OCI-LY1 (cell line): ENCODE measurements around the gene IGSF8.

Experiments
- H2AFZ ChIP-seq: fragments of 200-600 bp; sonication (generic), shearing (Covaris generic); 2 replicates; pipeline ENCODE4 v1.6.0; 2014; ENCODE audit warnings: antibody characterized with exemption, mild to moderate bottlenecking, low read length
- H3F3A ChIP-seq: fragments of 200-600 bp; sonication (generic), shearing (Covaris generic); 2 replicates; pipeline ENCODE4 v1.6.0; 2014; ENCODE audit warnings: mild to moderate bottlenecking, antibody characterized with exemption, low read length, moderate library complexity; ENCODE audit not compliant: insufficient read depth
- H3K27ac ChIP-seq: fragments of 200-600 bp; sonication (generic); 2 replicates; pipeline ENCODE4 v1.5.1; 2014; ENCODE audit warnings: low read length, mixed run types, mild to moderate bottlenecking, low read depth; ENCODE audit not compliant: poor library complexity, severe bottlenecking
- H3K27me3 ChIP-seq: fragments of 200-600 bp; sonication (generic); 2 replicates; pipeline ENCODE4 v1.6.0; 2014; ENCODE audit warnings: antibody characterized with exemption, mild to moderate bottlenecking, low read length, moderate library complexity; ENCODE audit not compliant: insufficient read depth
- H3K36me3 ChIP-seq: fragments of 200-600 bp; sonication (generic); 2 replicates; pipeline ENCODE4 v1.6.1; 2014; ENCODE audit warnings: mild to moderate bottlenecking, antibody characterized with exemption, low read length, moderate library complexity, mixed read lengths; ENCODE audit not compliant: insufficient read depth
- H3K4me1 ChIP-seq: fragments of 200-600 bp; sonication (generic); 2 replicates; pipeline ENCODE4 v1.5.1; 2014; ENCODE audit warnings: mild to moderate bottlenecking, low read length, moderate library complexity; ENCODE audit not compliant: insufficient read depth, severe bottlenecking
- H3K4me2 ChIP-seq: fragments of 200-600 bp; sonication (generic), shearing (Covaris generic); 2 replicates; pipeline ENCODE4 v1.6.1; 2014; ENCODE audit warnings: low read length
- H3K4me3 ChIP-seq: fragments of 200-600 bp; sonication (generic); 2 replicates; pipeline ENCODE4 v1.5.1; 2014; ENCODE audit warnings: low read length, low read depth, mild to moderate bottlenecking, mixed read lengths; ENCODE audit not compliant: poor library complexity, severe bottlenecking
- H3K79me2 ChIP-seq: fragments of 200-600 bp; shearing (Covaris generic); 2 replicates; pipeline ENCODE4 v1.6.1; 2016; ENCODE audit warnings: mixed run types, low read length, mixed read lengths; ENCODE audit not compliant: insufficient read depth
- H3K9ac ChIP-seq: fragments of 200-600 bp; sonication (generic), shearing (Covaris generic); 2 replicates; pipeline ENCODE4 v1.6.1; 2014; ENCODE audit warnings: mild to moderate bottlenecking, low read length, mixed read lengths
- H3K9me2 ChIP-seq: fragments of 200-600 bp; sonication (generic), shearing (Covaris generic); 2 replicates; pipeline ENCODE4 v1.6.1; 2014; ENCODE audit warnings: low read depth, mild to moderate bottlenecking, low read length, mixed read lengths
- H3K9me3 ChIP-seq: fragments of 200-600 bp; shearing (Covaris generic); 2 replicates; pipeline ENCODE4 v1.6.1; 2014; ENCODE audit warnings: low read length, mixed read lengths
- H4K20me1 ChIP-seq: fragments of 200-600 bp; sonication (generic), shearing (Covaris generic); 2 replicates; pipeline ENCODE4 v1.6.0; 2016; ENCODE audit warnings: mild to moderate bottlenecking, low read length; ENCODE audit not compliant: insufficient read depth
- EZH2 ChIP-seq: fragments of 200-600 bp; sonication (generic), shearing (Covaris generic); IDR thresholded peaks from 2 replicates; pipeline ENCODE4 v1.8.0; 2017; ENCODE audit warnings: borderline replicate concordance, mixed run types, mild to moderate bottlenecking, antibody characterized with exemption, low read length, moderate library complexity, mixed read lengths
- TF ChIP-seq, protein P1 (sequence below): fragments of 200-600 bp; sonication (generic), shearing (Covaris generic); IDR thresholded peaks from 2 replicates; pipeline ENCODE4 v1.5.1; 2017; ENCODE audit warnings: mild to moderate bottlenecking, antibody characterized with exemption, low read length, moderate library complexity, mixed read lengths

Gene IGSF8

DNA sequence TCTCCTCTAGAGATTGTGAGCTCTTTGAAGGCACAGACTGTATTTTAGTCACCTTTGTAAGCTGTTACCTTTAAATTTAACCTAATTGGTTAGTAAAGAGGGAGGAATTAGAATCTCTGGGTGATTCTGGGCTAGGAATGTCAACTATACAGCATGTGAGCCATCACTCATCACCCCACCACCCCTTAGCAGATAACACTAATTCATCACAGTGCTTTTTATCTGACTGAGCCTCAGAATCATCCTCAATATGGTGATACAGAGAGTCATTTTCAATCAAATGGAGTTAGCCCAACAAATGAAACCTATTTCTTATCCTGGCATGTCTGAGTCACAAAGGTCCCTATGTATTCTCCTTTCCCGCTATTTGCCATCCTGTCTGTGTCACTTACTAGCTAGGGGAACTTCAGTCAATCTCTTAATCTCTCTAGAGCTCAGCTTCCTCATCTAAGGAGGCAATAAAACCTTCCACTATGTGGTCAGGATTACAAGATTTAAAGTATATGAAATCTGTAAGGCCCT lies 41.7 kb downstream of the IGSF8 start:
- TF ChIP-seq, protein P1, sequence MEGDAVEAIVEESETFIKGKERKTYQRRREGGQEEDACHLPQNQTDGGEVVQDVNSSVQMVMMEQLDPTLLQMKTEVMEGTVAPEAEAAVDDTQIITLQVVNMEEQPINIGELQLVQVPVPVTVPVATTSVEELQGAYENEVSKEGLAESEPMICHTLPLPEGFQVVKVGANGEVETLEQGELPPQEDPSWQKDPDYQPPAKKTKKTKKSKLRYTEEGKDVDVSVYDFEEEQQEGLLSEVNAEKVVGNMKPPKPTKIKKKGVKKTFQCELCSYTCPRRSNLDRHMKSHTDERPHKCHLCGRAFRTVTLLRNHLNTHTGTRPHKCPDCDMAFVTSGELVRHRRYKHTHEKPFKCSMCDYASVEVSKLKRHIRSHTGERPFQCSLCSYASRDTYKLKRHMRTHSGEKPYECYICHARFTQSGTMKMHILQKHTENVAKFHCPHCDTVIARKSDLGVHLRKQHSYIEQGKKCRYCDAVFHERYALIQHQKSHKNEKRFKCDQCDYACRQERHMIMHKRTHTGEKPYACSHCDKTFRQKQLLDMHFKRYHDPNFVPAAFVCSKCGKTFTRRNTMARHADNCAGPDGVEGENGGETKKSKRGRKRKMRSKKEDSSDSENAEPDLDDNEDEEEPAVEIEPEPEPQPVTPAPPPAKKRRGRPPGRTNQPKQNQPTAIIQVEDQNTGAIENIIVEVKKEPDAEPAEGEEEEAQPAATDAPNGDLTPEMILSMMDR = no peak
- no peak for TF ChIP-seq EZH2
- Histone ChIP-seq H3K27me3 (0 out of 2 replicates have a peak, but pooled peaks cover 3% of the 10 kb centered on the region), H3K9ac (no peak overlapping the region), H3K79me2 (no peaks in the 10 kb centered on the region), H3K9me3 (no peaks in the 10 kb centered on the region), H4K20me1 (no peaks in the 10 kb centered on the region), H3K4me2 (no peak overlapping the region), H3K27ac (no peak overlapping the region), H2AFZ (no peak overlapping the region), H3K9me2 (no peaks in the 10 kb centered on the region), H3F3A (no peaks in the 10 kb centered on the region), H3K36me3 (no peaks in the 10 kb centered on the region), H3K4me1 (no peaks in the 10 kb centered on the region), H3K4me3 (no peak overlapping the region)

DNA sequence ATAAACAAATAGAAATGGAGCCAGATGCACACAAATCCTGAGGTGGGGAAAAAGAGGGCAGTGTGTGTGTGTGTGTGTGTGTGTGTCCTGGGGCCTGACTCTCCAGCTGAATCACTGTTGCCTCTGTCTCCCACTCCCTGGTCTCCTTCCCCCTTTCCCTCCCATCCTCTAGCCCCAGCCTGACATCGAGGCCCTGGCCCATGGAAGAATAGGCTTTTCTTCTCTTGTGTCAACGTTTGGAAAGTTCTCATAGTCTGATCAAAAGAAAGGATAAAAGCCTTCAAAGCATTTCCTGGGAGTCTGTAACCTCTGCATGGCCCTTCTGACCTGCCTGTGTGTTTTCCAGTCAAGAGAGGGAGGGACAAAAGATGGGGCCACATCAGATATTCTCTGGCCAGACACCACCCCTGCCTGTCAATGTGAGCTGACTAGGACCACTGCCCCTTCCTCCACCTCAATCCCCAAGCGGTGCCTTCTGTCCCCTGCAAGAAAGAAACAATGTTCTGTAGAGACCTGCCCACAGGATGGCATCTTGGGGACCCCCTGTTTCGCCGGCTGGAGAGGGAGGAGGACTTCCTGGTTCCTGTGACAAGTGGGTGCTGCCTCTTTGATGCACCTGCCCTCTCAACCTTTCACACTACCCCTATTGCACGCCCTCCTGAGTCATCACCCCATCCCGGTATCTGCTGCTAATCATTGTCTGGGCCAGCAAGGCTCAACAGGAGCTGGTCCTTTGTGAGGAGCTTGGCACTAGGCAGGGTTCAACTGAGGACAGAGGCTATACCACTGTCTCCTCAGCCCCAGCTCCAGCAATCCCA lies 44.7 kb downstream of the IGSF8 start:
- H3K4me3 ChIP-seq = no peak overlapping the region
- no peaks in the 10 kb centered on the region for H3K9me2 ChIP-seq
- H3K4me2 ChIP-seq = no peak overlapping the region
- H3F3A ChIP-seq = no peaks in the 10 kb centered on the region
- H4K20me1 ChIP-seq = no peaks in the 10 kb centered on the region
- H3K9ac ChIP-seq = no peak overlapping the region
- TF ChIP-seq EZH2 = no peak
- TF ChIP-seq, protein P1 = no peak
- peaks cover 3% of the 10 kb centered on the region; the same call in 1 of the 2 replicates for H3K27me3 ChIP-seq
- no peak overlapping the region for H3K27ac ChIP-seq
- no peaks in the 10 kb centered on the region for H3K79me2 ChIP-seq
- no peak overlapping the region for H2AFZ ChIP-seq
- H3K9me3 ChIP-seq = no peaks in the 10 kb centered on the region
- no peaks in the 10 kb centered on the region for H3K4me1 ChIP-seq
- no peaks in the 10 kb centered on the region for H3K36me3 ChIP-seq

DNA sequence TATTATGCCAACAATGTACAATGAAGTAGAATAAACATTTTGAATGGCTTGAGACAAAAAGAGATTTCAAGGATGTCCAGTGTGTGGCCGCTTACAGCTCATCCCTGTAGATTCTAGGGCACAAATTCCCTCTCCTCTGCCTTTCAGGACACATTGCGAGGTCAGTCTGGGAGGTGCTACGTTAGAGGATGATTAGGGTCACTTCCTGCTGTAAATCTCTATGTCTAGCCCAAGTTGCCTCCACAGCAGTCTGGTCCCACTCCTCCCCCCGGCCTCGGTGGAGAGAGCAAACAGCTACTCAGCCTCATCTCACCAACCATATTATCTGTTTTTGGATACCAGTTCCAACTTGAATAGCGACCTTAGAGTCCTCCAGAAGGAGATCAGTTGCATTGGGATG lies 45.5 kb downstream of the IGSF8 start:
- H3K4me2 ChIP-seq = no peak overlapping the region
- H3K4me3 ChIP-seq = no peak overlapping the region
- no peaks in the 10 kb centered on the region for H3K4me1 ChIP-seq
- no peaks in the 10 kb centered on the region for H4K20me1 ChIP-seq
- TF ChIP-seq EZH2 = no peak
- TF ChIP-seq, protein P1 = no peak
- H3K9ac ChIP-seq = no peak overlapping the region
- H3K27ac ChIP-seq = no peak overlapping the region
- H3K36me3 ChIP-seq = no peaks in the 10 kb centered on the region
- H2AFZ ChIP-seq = no peak overlapping the region
- H3K9me2 ChIP-seq = no peaks in the 10 kb centered on the region
- H3K9me3 ChIP-seq = no peaks in the 10 kb centered on the region
- no peaks in the 10 kb centered on the region for H3K79me2 ChIP-seq
- peaks cover 3% of the 10 kb centered on the region; the same call in 1 of the 2 replicates for H3K27me3 ChIP-seq
- no peaks in the 10 kb centered on the region for H3F3A ChIP-seq
